Uterus (tissue), 4 donors: ENCODE measurements around the gene OVAAL. TPM values are rescaled to one million over a fixed set of nuclear protein-coding genes. Genes with fewer than 3 reads are reported as not detected.
A peak's percentile ranks its signal among the peaks of the same experiment; 100 is the strongest.
"Not testable (repeated sequence)": the region's sequence is repeated elsewhere in the genome, so short reads cannot be mapped to it uniquely, and the experiment has no call there.

Source experiments
- DNase-seq, 2 donors: peaks; one replicate each; pipeline ENCODE4 v3.0.0-alpha.2; 2019 to 2020
- H3K27ac ChIP-seq, 2 donors: fragments of 200-600 bp; sonication (generic); 1 replicate in 1 of 2; 2 replicates in 1 of 2; pipeline ENCODE4 v1.5.1; 2016 to 2018
- H3K27me3 ChIP-seq, 2 donors: fragments of 200-600 bp; sonication (generic); one replicate each; pipeline ENCODE4 v1.5.1; 2018 to 2019; ENCODE audit warnings: control low read depth in 1 of 2
- H3K36me3 ChIP-seq, 2 donors: fragments of 200-600 bp; sonication (generic); one replicate each; pipeline ENCODE4 v1.5.1; 2019; ENCODE audit warnings: control low read depth in 1 of 2
- H3K4me1 ChIP-seq, 2 donors: fragments of 200-600 bp; sonication (generic); one replicate each; pipeline ENCODE4 v1.5.1; 2018 to 2019; ENCODE audit warnings: control low read depth in 1 of 2
- H3K4me3 ChIP-seq, 2 donors: fragments of 200-600 bp; sonication (generic); 1 replicate in 1 of 2; 2 replicates in 1 of 2; pipeline ENCODE4 v1.5.1; 2018 to 2019; ENCODE audit warnings: mild to moderate bottlenecking in 1 of 2
- H3K9me3 ChIP-seq, 2 donors: fragments of 200-600 bp; sonication (generic); one replicate each; pipeline ENCODE4 v1.5.1; 2019; ENCODE audit warnings: control low read depth in 1 of 2
- CTCF ChIP-seq, 4 experiments: fragments of 200-600 bp in 2 of 4; fragments of 450-650 bp in 2 of 4; sonication (generic) in 2 of 4; IDR thresholded peaks; one replicate each; pipeline ENCODE4 v1.5.1; 2016 to 2019; ENCODE audit warnings: antibody characterized with exemption in 4 of 4, mild to moderate bottlenecking in 2 of 4, moderate library complexity in 1 of 4
- POLR2A ChIP-seq, 2 donors: fragments of 450-650 bp; IDR thresholded peaks; one replicate each; pipeline ENCODE4 v1.6.1; 2016; ENCODE audit warnings: antibody characterized with exemption in 2 of 2, mild to moderate bottlenecking in 1 of 2, moderate library complexity in 1 of 2
- intact Hi-C: fragments of 100-400 bp; cut with DNase I; formaldehyde crosslinking; loops from one replicate; pipeline ENCODE4 v1.15.1; 2023; ENCODE audit warnings: low total_unique reads
- total RNA-seq, 4 donors: library from RNA; depleted of rRNA in 3 of 4; stranded (reverse); fragments of >200 nt in 3 of 4; gene quantifications; one replicate each; pipeline versions ENCODE4 v1.1.0 to v1.2.4, GENCODE V29; 2014 to 2023
- donor health status: DM: yes; HTN: yes; CAD: no.

The OVAAL gene
- total RNA-seq, 4 donors from 2014 or later, result not detected

GRCh38 chr1:180542113-180542837 is 16.5 kb upstream of the OVAAL start:
- Histone ChIP-seq H3K4me1 (peaks cover 0 to 4% of the 10 kb centered on the region in 2 donors), H3K36me3 (no peaks in the 10 kb centered on the region), H3K9me3 (no peaks in the 10 kb centered on the region), H3K27me3 (no peaks in the 10 kb centered on the region), H3K4me3 (no peak overlapping the region), H3K27ac (peak overlapping the region; percentile 58 to 62)
- intact Hi-C loops, result no loop called here
- DNase-seq, result no peak
- TF ChIP-seq POLR2A (IDR thresholded peaks at IDR 0.05) (no peak), CTCF (IDR thresholded peaks at IDR 0.05) (no peak)

GRCh38 chr1:180542838-180543145 is 16.0 kb upstream of the OVAAL start:
- H3K9me3 ChIP-seq, result no peaks in the 10 kb centered on the region
- peak overlapping the region; percentile 58 to 62 for H3K27ac ChIP-seq
- no peak for TF ChIP-seq POLR2A (IDR thresholded peaks at IDR 0.05)
- TF ChIP-seq CTCF (IDR thresholded peaks at IDR 0.05), result no peak
- no peak overlapping the region for H3K4me3 ChIP-seq
- H3K36me3 ChIP-seq, result no peaks in the 10 kb centered on the region
- intact Hi-C loops, result no loop called here
- H3K27me3 ChIP-seq, result no peaks in the 10 kb centered on the region
- peaks cover 0 to 4% of the 10 kb centered on the region in 2 donors for H3K4me1 ChIP-seq
- DNase-seq, result no peak

GRCh38 chr1:180544050-180544449 is 14.7 kb upstream of the OVAAL start:
- TF ChIP-seq CTCF (IDR thresholded peaks at IDR 0.05) (no peak), POLR2A (IDR thresholded peaks at IDR 0.05) (no peak)
- Histone ChIP-seq H3K27me3 (no peaks in the 10 kb centered on the region), H3K4me1 (peaks cover 0 to 4% of the 10 kb centered on the region in 2 donors), H3K9me3 (no peaks in the 10 kb centered on the region), H3K36me3 (no peaks in the 10 kb centered on the region), H3K27ac (no peak overlapping the region), H3K4me3 (no peak overlapping the region)
- intact Hi-C loops, result no loop called here
- no peak for DNase-seq

GRCh38 chr1:180545991-180546390 is 12.8 kb upstream of the OVAAL start:
- H3K27ac ChIP-seq, result no peak overlapping the region
- H3K36me3 ChIP-seq, result no peaks in the 10 kb centered on the region
- H3K4me3 ChIP-seq, result no peak overlapping the region
- peaks cover 0 to 4% of the 10 kb centered on the region in 2 donors for H3K4me1 ChIP-seq
- no peak for DNase-seq
- intact Hi-C loops, result no loop called here
- H3K27me3 ChIP-seq, result no peaks in the 10 kb centered on the region
- H3K9me3 ChIP-seq, result no peaks in the 10 kb centered on the region
- TF ChIP-seq CTCF (IDR thresholded peaks at IDR 0.05), result no peak
- no peak for TF ChIP-seq POLR2A (IDR thresholded peaks at IDR 0.05)

GRCh38 chr1:180548686-180549317 is 10.0 kb upstream of the OVAAL start:
- no peak for DNase-seq
- Histone ChIP-seq H3K4me3 (no peak overlapping the region), H3K9me3 (no peaks in the 10 kb centered on the region), H3K27ac (no peak overlapping the region), H3K36me3 (no peaks in the 10 kb centered on the region), H3K4me1 (no peaks in the 10 kb centered on the region), H3K27me3 (no peaks in the 10 kb centered on the region)
- intact Hi-C loops, result no loop called here
- TF ChIP-seq CTCF (IDR thresholded peaks at IDR 0.05) (no peak), POLR2A (IDR thresholded peaks at IDR 0.05) (no peak)

- H3K4me1 ChIP-seq, H3K4me3 ChIP-seq, H3K27me3 ChIP-seq, intact Hi-C loops, H3K36me3 ChIP-seq, H3K9me3 ChIP-seq, DNase-seq, H3K27ac ChIP-seq: not testable (repeated sequence)
These were observed 9.0 kb upstream of the OVAAL start for GRCh38 chr1:180549770-180550169.
